Astrocyte (in vitro differentiated cells and primary cell): ENCODE measurements around the gene ATP6V0E1.

Experiments
- EZH2 ChIP-seq: IDR thresholded peaks from 2 replicates; pipeline ENCODE4 v1.6.1; 2012; ENCODE audit warnings: mild to moderate bottlenecking, low read length, inconsistent platforms; ENCODE audit not compliant: insufficient read depth
- TF ChIP-seq, protein P1 (sequence below): IDR thresholded peaks from 2 replicates; pipeline ENCODE4 v1.5.1; 2011; ENCODE audit warnings: low read depth, mild to moderate bottlenecking, inconsistent platforms, low read length, moderate library complexity; ENCODE audit not compliant: insufficient read depth

GRCh38 chr5:173045474-173045873, 61.9 kb downstream of the ATP6V0E1 start:
- TF ChIP-seq, protein P1, sequence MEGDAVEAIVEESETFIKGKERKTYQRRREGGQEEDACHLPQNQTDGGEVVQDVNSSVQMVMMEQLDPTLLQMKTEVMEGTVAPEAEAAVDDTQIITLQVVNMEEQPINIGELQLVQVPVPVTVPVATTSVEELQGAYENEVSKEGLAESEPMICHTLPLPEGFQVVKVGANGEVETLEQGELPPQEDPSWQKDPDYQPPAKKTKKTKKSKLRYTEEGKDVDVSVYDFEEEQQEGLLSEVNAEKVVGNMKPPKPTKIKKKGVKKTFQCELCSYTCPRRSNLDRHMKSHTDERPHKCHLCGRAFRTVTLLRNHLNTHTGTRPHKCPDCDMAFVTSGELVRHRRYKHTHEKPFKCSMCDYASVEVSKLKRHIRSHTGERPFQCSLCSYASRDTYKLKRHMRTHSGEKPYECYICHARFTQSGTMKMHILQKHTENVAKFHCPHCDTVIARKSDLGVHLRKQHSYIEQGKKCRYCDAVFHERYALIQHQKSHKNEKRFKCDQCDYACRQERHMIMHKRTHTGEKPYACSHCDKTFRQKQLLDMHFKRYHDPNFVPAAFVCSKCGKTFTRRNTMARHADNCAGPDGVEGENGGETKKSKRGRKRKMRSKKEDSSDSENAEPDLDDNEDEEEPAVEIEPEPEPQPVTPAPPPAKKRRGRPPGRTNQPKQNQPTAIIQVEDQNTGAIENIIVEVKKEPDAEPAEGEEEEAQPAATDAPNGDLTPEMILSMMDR, result no peak
- TF ChIP-seq EZH2, result no peak
